GM13977 (cell line): ENCODE results near the gene FOXL2NB.
A peak's percentile ranks its signal among the peaks of the same experiment; 100 is the strongest.

Experiments used
- DNase-seq: peaks from one replicate; pipeline ENCODE4 v3.0.0; 2012; ENCODE audit warnings: low spot score
- CTCF ChIP-seq: IDR thresholded peaks from 2 replicates; pipeline ENCODE4 v1.5.1; 2012; ENCODE audit warnings: mild to moderate bottlenecking, control low read depth; ENCODE audit not compliant: insufficient read depth; ENCODE audit errors: extremely low read depth, missing control alignments
- in situ Hi-C: fragments of 300-500 bp; cut with MboI; formaldehyde crosslinking; loops from one replicate; pipeline ENCODE4 v1.12.0; 2022; ENCODE audit warnings: low sequenced_read_pairs, low pct_unique_long_range_greater_than_20kb, mixed read lengths, inconsistent platforms; ENCODE audit not compliant: unreplicated experiment

FOXL2NB gene

GRCh38 chr3:138923531-138923994 is 23.5 kb upstream of the FOXL2NB start:
- in situ Hi-C loops: loop anchor here (25.0 kb wide), 1 partner anchor 861 kb away; no protein-coding TSS in a partner anchor
- peak; percentile 85 for DNase-seq

GRCh38 chr3:138928727-138929372 is 18.2 kb upstream of the FOXL2NB start:
- DNase-seq: no peak
- in situ Hi-C loops: loop anchor here (25.0 kb wide), 2 partner anchors 383 to 467 kb away; no protein-coding TSS in a partner anchor
- no peak for TF ChIP-seq CTCF

More at GRCh38 chr3:138923531-138923994, 23.5 kb upstream of the FOXL2NB start:
- TF ChIP-seq CTCF: peak; percentile 89

GRCh38 chr3:138933068-138933668 is 13.8 kb upstream of the FOXL2NB start:
- no peak for DNase-seq
- TF ChIP-seq CTCF: no peak
- in situ Hi-C loops: loop anchor here (25.0 kb wide), 2 partner anchors 379 to 471 kb away; no protein-coding TSS in a partner anchor

DNA sequence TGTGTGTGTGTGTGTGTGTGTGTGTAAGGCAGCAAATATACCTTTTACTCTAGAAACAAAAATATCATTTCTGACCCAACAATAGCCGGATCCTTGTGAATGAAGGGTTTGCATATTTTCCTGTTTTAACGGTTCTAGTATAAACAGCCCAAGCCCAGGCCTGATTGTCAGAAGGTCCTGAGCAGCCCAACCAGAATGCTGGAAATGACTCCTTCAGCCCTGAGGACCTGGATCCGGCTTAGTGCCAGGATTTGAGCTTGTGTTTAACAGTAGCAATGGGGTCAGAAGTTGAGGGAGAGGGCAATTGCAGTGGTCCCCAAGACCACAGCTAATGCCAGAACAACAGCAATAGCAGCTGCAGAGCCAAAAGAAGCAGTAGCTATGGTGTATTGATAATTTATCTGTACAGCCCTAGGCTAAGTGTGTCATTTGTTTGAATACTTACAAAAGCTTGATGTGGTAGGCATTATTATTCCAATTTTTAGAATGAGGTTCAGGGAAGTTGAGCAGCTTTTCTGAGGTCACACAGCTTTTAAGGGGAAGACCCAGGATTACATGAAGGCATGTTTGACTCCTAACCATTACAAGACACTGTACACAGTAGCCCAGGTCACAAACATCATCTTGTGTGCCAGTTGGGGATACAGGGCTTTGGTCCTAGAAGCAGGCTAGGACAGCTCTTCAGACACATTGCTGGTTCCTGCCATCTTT is 12.9 kb upstream of the FOXL2NB start:
- in situ Hi-C loops: loop anchor here (25.0 kb wide), 2 partner anchors 378 to 472 kb away; no protein-coding TSS in a partner anchor
- no peak for TF ChIP-seq CTCF

GRCh38 chr3:138935505-138935862 is 11.5 kb upstream of the FOXL2NB start:
- in situ Hi-C loops: loop anchor here (25.0 kb wide), 2 partner anchors 377 to 473 kb away; no protein-coding TSS in a partner anchor
- TF ChIP-seq CTCF: no peak
- no peak for DNase-seq

More for the DNA sequence above, 12.9 kb upstream of the FOXL2NB start:
- DNase-seq: no peak
